ENCODE results near the gene CACNG1. TPM values are rescaled to one million over a fixed set of nuclear protein-coding genes. Genes with fewer than 3 reads are reported as not detected.

CACNG1 gene
- total and polyA plus RNA-seq, 2 of the 4 experiments (the other 2 are of a cell fraction) = not detected

DNA sequence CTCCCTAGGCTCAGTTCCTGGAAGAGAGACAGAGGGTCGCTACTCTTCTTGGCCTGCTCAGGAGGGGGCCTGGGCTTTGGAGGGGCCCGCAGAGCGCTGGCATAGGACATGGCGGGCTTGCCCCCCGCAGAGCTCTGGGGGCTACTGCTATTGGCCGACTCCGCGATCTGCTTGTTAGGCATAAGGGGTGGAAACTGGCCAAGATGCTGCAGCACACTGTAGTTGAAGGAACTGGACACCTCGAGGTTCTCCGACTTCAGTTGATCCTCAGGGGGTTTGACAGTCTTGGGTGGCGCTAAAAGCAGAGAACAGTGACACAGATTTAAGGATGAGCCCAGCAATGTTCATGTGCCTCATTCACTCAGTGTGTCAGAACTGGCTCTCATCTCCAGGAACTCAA, 33.9 kb downstream of the CACNG1 start:
- Histone ChIP-seq H4K20me1 (ENCODE audit: insufficient read depth, low read length) (no peaks in the 10 kb centered on the region; the same call in 1 of the 2 replicates), H4K91ac (ENCODE audit: insufficient read depth, low read depth, low read length) (no peak overlapping the region), H2BK5ac (ENCODE audit: low read depth, low read length, poor library complexity, severe bottlenecking) (no peak overlapping the region), H2AK9ac (replicated peaks; ENCODE audit: low read depth, low read length, poor library complexity) (no peak overlapping the region), H3K27me3 (ENCODE audit: control insufficient read depth, insufficient read depth, low read length) (no peaks in the 10 kb centered on the region), H2BK120ac (ENCODE audit: low read depth, low read length) (no peak overlapping the region), H3K79me1 (ENCODE audit: low read depth in 1 of 2, low read length in 2 of 2) (peaks cover 2 to 14% of the 10 kb centered on the region in 2 experiments; a peak in 2 of 4 replicates), H3K27ac (ENCODE audit: insufficient read depth, low read length) (no peak overlapping the region), H2BK20ac (ENCODE audit: low read depth, low read length) (no peak overlapping the region), H3K4me3 (ENCODE audit: insufficient read depth, low read depth, low read length) (no peak overlapping the region), H3K14ac (replicated peaks; ENCODE audit: low read depth, low read length) (no peak overlapping the region), H3K9ac (ENCODE audit: low read depth, low read length) (no peak overlapping the region), H3K4me1 (ENCODE audit: control insufficient read depth, insufficient read depth, low read length) (no peaks in the 10 kb centered on the region), H2AK5ac (ENCODE audit: low read depth, low read length) (no peak overlapping the region), H3K9me3 (ENCODE audit: control insufficient read depth, insufficient read depth, low read length) (no peaks in the 10 kb centered on the region), H3K4ac (ENCODE audit: low read depth, low read length) (no peak overlapping the region), H4K5ac (ENCODE audit: low read depth, low read length) (no peak overlapping the region), H3K23ac (ENCODE audit: low read depth, low read length) (no peak overlapping the region), H3K9me1 (ENCODE audit: insufficient read depth, low read length) (peaks cover 4% of the 10 kb centered on the region; the same call in 1 of the 2 replicates), H3K36me3 (ENCODE audit: control insufficient read depth, insufficient read depth, low read length) (peaks cover 10% of the 10 kb centered on the region), H3K4me2 (ENCODE audit: low read depth, low read length) (no peak overlapping the region), H3K56ac (ENCODE audit: extremely low read depth, insufficient read depth, low read length) (no peak overlapping the region), H2BK15ac (ENCODE audit: low read depth, low read length) (no peak overlapping the region), H4K8ac (ENCODE audit: low read depth in 2 of 2, low read length in 2 of 2) (no peak overlapping the region), H2AFZ (replicated peaks; ENCODE audit: low read length, poor library complexity) (no peak overlapping the region), H3K18ac (ENCODE audit: low read depth, low read length) (no peak overlapping the region)
- dilution Hi-C loops (cut with HindIII; ENCODE audit: low sequenced_read_pairs, unreplicated experiment) = no loop called here
- ChIA-PET CTCF (interaction anchor here (2.2 kb wide), 1 partner anchor 12 kb away, joined by 8 read pairs; no protein-coding TSS in a partner anchor), POLR2A (ENCODE audit: unreplicated experiment) (no interaction called here)
- in situ Hi-C loops (cut with MboI; ENCODE audit: low sequenced_read_pairs) = no loop called here
- 96% methylated on average over 5 of the region's 11 CpGs; no CpG with 5 or more reads in 1 of the 2 experiments for WGBS, 2 experiments (ENCODE audit: extremely low coverage in 2 of 2, insufficient read length in 1 of 2)
- no TSS peak for BruUV-seq (replicated peaks)
- intact Hi-C loops (cut with micrococcal nuclease) = no loop called here
- ATAC-seq (ENCODE audit: low read depth) (no peak), DNase-seq (no peak)
- TF ChIP-seq RAD21 (IDR thresholded peaks at IDR 0.05; ENCODE audit: low read length) (no peak), RCOR1 (IDR thresholded peaks at IDR 0.05; ENCODE audit: insufficient replicate concordance, low read length) (no peak), SMC3 (IDR thresholded peaks at IDR 0.05; ENCODE audit: low read depth, low read length) (no peak), MAFK (IDR thresholded peaks at IDR 0.05; ENCODE audit: low read depth, low read length) (no peak), CTCF (conservative IDR thresholded peaks at IDR 0.05; ENCODE audit: low read depth, low read length) (no peak), ELK1 (IDR thresholded peaks at IDR 0.05; ENCODE audit: borderline replicate concordance, low read depth, low read length) (no peak), FOS (IDR thresholded peaks at IDR 0.05; ENCODE audit: low read depth, low read length) (no peak), USF2 (IDR thresholded peaks at IDR 0.05; ENCODE audit: low read depth, low read length) (no peak), CEBPB (IDR thresholded peaks at IDR 0.05; ENCODE audit: low read depth, low read length) (no peak), BHLHE40 (IDR thresholded peaks at IDR 0.05; ENCODE audit: low read depth, low read length) (no peak)

Measured in IMR-90 (cell line).